SU-DHL-6 (cell line): ENCODE results near the gene SLC17A8.

Source experiments
- EZH2phosphoT487 ChIP-seq: fragments of 200-600 bp; sonication (generic), shearing (Covaris generic); conservative IDR thresholded peaks from 2 replicates; pipeline ENCODE4 v1.6.1; 2018; ENCODE audit warnings: mild to moderate bottlenecking, antibody characterized with exemption, low read length, moderate library complexity, mixed read lengths
- TF ChIP-seq, protein P1 (sequence below): fragments of 200-600 bp; sonication (generic); IDR thresholded peaks from one replicate; pipeline ENCODE4 v1.5.1; 2017; ENCODE audit warnings: antibody characterized with exemption, mild to moderate bottlenecking, low read length, moderate library complexity; ENCODE audit not compliant: insufficient read depth, poor library complexity, severe bottlenecking

DNA sequence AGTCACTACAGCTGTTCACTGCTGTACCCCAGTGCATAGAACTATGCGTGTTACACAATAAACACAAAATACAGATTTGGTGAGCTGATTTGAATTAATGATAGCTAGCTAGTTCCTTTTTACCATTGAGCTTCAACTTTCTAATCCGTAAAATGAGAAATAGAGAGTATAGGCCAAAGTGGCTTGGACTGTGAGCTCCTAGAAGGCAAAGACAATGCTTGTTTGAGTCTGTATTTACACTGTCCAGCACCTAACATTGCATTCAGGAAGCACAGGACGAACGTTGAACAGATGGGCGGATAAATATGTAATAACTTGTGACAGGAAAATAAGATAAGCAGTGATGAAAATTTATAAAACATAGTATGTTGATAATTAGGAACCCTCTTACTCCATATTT lies 31.5 kb downstream of the SLC17A8 start:
- TF ChIP-seq, protein P1, sequence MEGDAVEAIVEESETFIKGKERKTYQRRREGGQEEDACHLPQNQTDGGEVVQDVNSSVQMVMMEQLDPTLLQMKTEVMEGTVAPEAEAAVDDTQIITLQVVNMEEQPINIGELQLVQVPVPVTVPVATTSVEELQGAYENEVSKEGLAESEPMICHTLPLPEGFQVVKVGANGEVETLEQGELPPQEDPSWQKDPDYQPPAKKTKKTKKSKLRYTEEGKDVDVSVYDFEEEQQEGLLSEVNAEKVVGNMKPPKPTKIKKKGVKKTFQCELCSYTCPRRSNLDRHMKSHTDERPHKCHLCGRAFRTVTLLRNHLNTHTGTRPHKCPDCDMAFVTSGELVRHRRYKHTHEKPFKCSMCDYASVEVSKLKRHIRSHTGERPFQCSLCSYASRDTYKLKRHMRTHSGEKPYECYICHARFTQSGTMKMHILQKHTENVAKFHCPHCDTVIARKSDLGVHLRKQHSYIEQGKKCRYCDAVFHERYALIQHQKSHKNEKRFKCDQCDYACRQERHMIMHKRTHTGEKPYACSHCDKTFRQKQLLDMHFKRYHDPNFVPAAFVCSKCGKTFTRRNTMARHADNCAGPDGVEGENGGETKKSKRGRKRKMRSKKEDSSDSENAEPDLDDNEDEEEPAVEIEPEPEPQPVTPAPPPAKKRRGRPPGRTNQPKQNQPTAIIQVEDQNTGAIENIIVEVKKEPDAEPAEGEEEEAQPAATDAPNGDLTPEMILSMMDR, result no peak
- no peak for TF ChIP-seq EZH2phosphoT487
